HG02938 (cell line): ENCODE results near the gene NUDT22.

Experiments used
- ATAC-seq: cut with Tn5 transposase; IDR thresholded peaks from one replicate; pipeline ENCODE4 v1.9.1; 2021; ENCODE audit warnings: mild to moderate bottlenecking, moderate library complexity; ENCODE audit not compliant: unreplicated experiment

The NUDT22 gene

GRCh38 chr11:64268025-64268892, 42.2 kb downstream of the NUDT22 start:
- no peak for ATAC-seq

GRCh38 chr11:64268893-64269539, 42.9 kb downstream of the NUDT22 start:
- ATAC-seq = peak; percentile 9

- peak; percentile 67 for ATAC-seq
These were observed 43.6 kb downstream of the NUDT22 start for GRCh38 chr11:64269540-64270220.

GRCh38 chr11:64275031-64275800, 49.1 kb downstream of the NUDT22 start:
- no peak for ATAC-seq

GRCh38 chr11:64275841-64276240, 49.8 kb downstream of the NUDT22 start:
- ATAC-seq = no peak

- no peak for ATAC-seq
These were observed 50.8 kb downstream of the NUDT22 start for GRCh38 chr11:64276653-64277431.

- no peak for ATAC-seq
These were observed 52.6 kb downstream of the NUDT22 start for GRCh38 chr11:64278576-64279190.
